Measurements from ENCODE around the gene DISC1.

Gene DISC1

DNA sequence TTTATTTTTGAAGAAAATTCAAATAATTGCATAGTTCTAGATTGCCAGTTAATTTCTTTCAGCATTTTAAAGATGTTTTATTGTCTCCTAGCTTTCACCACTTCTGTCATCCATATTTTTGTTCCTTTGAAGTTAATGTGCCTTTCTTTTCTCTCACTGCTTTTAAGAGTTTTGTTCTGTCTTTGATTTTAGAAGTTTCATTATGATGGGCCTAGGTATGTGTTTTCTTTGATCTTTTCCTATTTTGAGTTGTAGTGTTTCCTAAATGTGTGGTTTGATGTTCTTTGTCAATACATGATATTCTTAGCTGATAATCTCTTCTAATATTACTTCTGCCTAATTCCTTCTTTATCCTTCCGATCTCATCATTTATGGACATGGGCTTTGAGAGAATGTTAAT is 378.7 kb downstream of the DISC1 start:
- DNase-seq (ENCODE audit: low spot score), result no peak

DNA sequence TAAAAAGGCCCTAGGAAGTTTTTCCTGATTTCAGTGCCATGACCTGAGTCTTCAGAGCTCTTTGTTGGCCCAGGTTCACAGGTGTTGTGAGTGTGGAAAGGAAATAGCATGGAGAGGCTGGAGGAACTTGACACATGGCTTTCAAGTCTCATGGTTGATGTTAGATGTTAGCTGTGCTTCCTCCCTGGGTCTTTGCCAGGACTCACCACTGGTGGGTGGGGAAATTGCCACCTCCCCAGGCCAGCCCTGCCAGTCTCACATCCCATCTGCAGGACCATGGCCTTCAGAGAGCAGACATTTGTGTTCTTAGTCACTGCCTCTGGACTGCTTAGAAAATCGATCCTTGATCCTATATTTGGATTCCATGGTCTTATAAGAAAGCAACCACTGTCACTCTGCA is 383.2 kb downstream of the DISC1 start:
- DNase-seq (ENCODE audit: low spot score), result no peak

DNA sequence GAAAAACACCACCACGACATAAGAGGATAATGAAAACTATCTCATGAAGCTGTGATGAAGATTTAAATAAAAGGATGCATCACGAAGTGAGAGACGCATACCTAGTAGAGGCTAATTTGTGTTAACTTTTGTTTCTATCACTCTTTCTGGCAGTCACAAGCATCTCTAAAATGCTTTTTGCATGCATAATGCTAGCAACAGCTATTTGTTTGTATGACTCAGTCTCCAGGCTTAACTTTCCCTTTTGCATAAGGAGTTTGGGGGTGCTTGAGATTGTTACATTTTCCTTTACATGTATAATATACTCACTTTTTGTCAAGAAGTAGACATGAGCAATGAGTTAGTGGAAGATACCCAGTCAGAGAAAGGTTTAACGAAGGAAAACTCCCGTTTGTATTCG is 385.4 kb downstream of the DISC1 start:
- DNase-seq (ENCODE audit: low spot score), result no peak

DNA sequence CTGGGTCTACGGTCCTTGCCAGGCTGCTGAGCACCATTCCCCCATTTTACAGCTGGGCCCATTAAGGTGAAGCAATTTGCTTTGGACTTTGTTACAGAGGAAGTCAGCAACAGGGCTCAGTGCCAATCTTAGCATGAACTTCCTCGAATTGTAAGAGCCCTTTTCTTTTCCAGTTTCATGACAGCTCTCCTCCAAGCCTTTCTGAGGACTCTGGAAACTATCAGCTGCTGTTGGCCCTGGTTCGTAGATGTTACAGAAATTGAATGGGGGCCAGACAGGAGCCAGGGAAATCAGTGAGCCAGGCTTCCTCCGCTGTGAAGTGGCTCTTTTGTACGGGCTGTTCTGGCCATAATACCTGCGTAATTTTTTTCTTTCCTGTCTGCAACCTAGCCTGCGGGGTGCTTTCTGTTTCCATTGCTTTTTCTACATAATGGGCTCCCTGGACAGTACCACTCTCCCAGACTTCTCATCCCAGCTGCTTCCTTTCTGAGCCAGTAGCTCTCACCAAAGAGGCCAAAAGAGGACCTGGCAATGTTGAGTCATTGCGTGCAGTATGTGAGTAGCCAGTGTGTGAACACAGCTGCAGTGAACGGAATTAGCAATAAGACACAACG is 386.3 kb downstream of the DISC1 start:
- no peak for DNase-seq (ENCODE audit: low spot score)

DNA sequence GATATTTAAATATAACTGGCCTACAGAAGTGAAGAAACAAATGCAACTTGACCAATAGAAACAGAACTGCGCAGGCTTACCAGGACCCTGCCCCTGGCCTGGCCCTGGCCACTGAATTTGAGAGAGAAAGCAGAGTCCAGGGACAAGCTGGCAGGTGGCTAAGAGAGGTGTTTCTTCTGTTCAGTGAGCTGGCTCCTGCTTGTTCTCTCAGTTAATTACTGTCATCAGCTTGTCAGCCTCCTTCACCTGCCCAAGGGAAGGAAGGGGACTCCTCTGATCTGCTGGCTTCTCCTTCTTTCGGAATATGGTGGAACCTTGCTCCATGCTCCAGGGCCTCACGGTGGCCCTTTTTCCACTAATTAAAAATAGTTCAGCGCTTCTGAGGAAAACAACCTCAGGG is 388.4 kb downstream of the DISC1 start:
- DNase-seq (ENCODE audit: low spot score), result no peak

DNA sequence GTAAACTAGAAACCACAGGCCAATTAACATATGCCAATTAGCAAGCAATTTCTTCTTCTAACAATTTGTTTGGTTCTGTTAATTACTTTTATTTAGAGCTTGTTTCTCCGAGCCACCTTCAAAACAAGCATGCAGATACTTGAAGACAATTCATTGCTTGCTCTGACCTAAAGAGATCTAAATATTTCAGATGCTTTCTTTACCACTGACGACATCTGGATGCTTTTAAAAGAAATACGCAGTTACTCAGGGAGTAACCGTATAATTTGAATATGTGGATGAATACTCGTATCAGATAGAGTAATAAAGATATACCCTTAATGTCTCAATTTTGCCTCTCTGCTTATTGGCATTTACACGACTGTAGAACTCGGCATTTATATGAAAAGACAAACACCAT is 390.0 kb downstream of the DISC1 start:
- DNase-seq (ENCODE audit: low spot score), result no peak

DNA sequence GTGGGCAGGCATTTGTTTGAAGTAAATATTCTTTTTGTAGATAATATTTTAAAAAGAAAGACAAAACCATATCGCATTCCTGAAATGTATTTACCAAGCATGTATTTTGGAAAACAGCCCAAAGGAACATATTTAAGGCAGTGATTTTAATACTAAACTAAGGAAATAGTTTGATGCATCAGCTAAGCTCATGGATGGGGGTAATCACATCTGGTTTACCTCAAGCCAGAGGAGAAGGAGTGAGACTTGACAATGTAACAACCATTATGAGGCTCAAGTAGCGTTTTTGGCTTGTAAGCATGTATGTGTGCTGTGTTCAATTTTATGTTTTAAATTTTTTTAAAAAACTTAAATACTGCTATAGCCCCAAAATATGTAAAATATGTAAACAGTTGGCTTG is 390.5 kb downstream of the DISC1 start:
- no peak for DNase-seq (ENCODE audit: low spot score)

DNA sequence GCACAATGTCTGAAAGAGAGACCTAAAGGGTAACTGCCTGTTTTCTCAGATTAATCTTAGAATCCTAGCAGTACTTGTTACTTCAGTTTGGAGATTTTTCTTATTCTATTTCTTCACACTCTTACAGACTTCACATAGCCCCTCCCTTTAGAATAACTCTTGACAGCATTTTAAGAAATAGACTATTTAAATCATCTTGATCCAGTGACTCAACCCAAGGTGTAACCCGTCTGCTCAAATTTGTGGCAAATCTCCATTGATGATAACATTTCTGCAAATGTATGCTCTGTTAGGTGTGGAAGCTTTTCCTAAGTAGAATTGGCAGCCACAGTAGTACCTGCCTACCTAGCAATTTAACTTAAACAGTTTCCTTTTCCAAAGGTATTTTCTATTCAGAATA is 391.2 kb downstream of the DISC1 start:
- no peak for DNase-seq (ENCODE audit: low spot score)

DNA sequence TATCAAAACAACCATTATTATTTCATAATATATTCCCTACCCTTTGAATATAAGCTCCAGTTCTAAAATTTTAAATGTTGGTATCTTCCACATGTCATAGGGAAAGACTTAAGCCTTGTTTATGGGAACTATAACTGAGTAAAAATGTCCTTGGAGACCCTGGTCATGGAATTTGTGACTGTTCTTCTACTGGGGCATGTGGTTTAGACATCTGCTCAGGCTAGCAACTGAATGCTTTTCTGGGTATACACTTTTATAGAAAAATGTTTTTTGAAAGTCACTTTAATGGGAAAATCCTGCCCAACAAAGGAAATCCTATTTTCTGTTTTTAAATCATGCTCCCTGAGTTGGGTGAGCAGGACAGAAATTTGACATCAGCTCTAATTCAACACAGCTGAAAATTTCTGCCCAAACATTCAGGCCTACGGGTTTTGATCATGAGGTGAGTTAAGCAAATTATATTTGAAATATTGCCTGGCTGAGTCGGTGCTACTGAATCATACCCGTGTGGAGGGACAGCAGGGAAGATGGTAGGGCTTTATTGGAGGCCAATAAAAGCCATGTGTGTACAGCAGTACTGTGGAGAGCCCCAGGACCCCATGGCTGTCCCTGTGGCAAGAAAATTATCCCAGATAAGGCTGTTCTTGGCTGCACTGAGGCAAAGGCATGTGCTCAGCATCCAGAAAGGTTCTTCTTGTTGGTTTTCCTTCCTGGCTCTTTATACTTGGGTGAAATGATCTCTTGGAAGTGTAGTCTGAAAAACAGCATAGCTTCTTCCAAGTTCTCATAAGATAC is 391.8 kb downstream of the DISC1 start:
- DNase-seq (ENCODE audit: low spot score), result no peak

DNA sequence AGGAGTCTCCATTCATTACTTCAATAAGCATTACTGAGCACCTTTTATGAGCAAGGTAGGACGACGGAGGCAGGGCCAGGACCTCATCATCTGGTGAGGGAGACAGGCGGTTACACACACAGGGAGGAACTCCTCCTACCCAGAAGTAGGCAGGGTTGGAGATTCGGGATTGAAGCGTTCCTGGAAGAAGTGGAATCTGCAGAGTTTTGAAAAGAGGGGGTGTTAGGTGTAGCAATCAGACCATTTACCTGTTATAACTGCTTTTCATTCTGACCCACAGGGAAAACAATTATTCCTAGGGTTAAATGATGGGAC is 392.4 kb downstream of the DISC1 start:
- no peak for DNase-seq (ENCODE audit: low spot score)

DNA sequence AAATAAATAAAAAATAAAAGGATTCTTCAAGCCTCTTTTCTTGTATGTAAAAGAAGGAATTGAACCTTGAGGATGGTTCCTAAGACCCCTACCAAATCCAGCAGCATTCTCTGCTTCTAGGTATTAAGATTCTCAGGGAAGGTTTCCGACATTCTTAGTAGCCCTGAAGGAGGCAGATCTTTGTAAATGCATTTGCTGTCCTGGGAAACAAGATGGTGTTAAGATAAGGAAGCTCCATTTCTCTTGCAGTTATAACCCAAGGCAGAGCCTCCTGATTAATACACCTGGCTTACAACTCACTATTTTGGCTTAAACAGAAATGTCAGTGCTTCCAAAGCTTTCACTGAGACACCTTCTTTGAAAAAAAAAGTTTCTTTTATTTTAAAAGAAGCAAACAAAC is 393.8 kb downstream of the DISC1 start:
- DNase-seq (ENCODE audit: low spot score), result no peak

DNA sequence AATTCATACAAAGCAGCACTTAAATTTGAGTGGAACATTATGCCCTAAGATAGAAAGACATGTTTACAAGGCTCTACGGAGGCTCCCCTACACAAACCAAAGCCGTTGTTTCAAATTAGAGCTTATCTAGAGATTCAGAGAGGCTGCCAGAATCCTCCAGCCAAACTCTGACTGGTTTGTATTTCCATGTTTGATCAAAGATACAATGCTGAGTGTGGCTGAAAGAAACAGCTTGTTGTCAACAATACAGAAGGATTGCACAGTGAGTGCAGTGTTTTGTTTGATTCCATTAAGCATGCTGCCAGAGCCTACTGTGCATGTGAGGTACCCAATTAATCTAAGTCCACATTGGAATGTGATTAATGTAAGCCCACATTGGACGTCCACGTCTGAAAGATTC is 402.7 kb downstream of the DISC1 start:
- no peak for DNase-seq (ENCODE audit: low spot score)

DNA sequence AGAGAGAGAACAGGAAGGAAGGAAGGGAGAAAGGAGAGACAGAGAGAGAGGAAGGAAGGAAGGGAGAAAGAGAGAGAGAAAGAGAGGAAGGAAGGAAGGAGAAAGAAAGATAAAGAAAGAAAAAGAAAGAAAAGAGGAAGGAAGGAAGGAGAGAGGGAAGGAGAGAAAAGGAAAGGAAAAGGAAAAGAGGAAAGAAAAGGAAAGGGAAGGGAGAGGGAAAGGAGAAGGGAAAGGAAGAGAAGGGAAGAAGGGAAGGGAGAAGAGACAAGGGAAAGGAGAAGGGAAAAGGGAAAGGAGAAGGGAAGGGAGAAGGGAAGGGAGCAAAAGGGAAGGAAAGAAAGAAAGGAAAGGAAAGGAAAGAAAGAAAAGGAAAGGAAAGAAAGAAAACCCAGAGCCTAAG is 404.6 kb downstream of the DISC1 start:
- DNase-seq (ENCODE audit: low spot score), result no peak

DNA sequence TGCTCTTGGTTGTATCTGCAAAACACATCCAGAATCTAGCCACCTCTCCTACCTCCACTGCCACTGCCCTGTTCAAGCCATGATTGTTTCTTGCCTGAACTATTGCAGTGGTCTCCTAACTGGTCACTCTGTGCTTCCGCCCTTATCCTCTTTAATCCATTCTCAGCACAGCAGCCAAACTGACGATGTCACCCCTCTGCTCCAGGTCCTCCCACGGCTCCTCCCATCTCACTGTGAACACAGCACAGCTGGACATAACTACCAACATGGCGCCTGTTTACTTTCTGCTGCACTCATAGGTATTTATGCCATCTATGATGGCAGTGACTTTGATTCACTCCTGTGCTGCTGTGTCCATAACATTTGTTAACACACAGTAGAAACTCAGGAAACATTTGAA is 406.7 kb downstream of the DISC1 start:
- no peak for DNase-seq (ENCODE audit: low spot score)

DNA sequence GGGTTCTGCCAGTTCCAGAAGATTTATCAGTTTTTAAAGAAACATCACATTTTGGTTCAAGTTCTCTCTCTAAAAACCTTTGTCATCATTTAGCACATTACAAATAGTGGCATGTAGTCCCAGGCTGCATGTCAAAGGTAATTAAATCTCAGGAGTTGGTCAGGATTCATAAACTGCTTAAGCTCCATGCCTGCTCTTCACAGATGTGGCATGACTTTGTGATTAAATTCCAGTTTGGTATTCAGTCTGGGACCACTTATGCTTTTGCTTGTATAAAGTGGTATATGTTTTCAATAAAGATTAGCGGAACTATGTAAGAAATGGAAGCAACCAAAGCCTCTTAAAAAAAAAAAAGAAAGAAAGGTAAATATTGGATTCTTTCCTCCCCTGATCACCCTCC is 408.0 kb downstream of the DISC1 start:
- no peak for DNase-seq (ENCODE audit: low spot score)

DNA sequence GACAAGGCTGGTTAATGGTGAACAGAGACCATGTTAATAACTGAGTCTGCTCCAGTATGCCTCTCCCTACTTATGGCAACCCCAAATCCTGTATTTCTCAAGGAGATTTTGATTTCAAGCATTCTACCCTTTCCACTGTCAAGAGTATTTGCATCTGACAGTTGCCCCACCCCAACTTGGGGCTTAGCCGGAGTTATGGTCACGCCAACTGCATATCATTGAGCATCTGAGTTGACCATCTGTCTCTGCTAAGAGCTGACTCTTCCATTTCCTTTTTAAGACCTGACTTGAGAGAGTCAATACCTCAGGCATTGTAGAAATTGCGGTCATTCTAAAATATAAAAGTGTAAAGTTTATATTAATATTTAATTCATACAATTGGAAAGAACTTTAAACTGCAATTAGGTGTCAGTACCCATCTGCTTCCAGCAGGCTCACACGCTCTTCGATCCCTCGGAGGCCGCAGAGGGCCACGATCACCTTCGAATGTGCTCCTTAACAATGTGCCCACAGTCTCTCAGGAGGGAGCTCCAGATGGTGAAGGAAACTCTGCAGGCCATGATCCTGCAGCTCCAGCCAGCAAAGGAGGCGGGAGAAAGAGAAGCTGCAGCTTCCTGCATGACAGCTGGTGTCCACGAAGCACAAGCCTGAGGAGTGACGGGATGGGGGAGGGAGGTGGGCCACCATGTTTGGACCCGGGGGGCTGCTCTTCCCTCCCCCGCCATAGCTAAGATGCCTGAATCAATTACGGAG is 409.8 kb downstream of the DISC1 start:
- no peak for DNase-seq (ENCODE audit: low spot score)

DNA sequence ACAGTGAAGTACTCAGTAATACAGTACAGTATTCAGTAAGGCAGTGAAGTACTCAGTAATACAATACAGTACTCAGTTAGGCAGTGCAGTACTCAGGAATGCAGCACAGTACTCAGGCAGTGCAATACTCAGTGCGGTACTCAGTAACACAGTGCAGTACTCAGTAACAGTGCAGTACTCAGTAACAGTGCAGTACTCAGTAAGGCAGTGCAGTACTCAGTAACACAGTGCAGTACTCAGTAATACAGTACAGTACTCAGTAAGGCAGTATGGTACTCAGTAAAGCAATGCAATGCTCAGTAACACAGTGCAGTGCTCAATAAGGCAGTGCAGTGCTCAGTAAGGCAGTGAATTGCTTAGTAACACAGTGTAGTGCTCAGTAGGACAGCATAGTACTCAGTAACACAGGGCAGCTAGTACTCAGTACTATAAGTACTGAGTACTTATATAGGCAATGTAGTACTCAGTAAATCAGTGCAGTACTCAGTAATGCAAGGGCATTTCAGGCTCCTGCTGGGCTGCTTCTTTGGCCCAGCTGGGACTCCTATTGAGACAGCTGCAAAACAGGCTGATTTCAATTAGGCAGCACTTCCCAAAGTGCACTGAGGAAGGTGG is 411.3 kb downstream of the DISC1 start:
- DNase-seq (ENCODE audit: low spot score), result no peak

DNA sequence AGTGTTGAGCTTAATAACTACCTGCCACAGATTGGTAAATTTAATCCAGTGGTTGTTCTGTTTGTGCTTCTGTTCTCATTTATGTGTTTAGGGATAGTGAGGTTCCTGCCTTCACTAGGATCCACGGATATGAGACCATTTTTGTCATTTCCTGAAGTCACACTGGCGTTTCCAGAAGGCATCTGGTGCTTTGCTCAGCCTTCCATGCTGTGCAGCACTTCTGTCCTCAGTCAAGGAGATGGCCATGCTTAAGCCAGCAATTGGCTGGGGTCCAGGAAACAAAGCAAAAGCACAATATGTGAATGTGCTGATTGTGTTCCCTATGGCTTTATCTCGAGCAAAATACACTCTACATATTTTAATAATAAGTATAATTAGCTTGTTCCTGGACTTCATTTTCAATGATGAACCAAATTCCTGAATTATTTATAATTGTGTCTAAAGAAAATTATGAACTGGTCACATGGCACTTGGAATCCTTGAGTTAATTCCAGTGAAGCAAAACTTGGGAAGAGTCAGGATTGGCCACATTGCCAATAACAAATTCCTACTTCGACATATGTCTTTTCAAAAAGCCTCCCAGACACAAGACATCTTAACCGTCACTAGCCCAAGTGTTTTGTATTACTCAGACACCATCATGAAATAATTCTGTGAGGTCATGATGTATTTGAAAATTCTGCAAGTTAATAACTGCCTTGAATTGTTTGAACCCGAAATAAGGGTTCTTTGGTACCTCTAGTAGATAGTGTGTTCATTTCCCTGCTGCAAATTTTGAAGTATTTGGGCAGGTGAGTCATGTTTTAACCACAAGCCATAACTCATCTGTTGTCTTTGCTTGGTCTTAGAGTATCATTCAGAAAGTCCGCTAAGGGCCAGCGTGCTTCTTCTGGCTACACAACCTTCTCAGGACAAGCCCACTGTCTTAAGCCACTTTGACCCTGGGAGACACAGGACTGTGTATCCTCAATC is 412.4 kb downstream of the DISC1 start:
- no peak for DNase-seq (ENCODE audit: low spot score)

DNA sequence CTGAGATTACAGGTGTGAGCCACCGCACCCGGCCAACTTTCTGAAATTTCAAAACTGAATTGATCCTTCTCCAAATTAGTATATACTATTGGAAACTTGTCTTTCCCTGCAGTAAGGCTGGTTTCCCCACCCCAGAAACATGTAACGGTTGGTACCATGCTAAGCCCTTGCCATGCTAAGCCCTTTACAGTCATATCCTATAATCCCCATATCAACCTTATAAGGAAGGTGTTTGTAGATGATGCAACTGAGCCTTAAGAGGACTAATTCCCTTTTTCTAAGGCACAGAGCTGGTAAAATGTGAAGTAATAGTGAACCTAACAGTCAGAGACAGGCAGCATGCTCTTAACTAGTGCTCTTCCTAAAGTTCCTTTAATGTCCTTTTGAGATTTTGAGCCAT is 413.7 kb downstream of the DISC1 start:
- DNase-seq (ENCODE audit: low spot score), result no peak

DNA sequence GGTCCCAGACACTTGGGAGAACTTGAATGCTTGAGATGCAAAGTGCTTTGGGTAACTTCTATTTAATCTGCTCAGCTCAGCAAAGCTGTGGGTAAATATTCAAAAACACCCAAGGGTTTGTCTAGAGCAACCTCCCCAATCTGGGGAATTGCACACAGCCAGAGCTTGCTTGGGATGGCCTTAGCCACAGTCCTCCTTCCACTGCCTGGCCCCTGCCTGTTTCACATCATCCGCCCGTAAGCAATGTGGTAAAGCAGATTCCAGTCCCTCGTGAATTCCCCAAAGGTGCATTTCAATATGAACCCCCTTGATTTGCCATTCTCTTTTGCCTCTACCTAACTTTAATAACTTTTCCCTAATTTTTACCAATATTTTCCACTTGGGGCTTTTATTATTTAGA is 418.1 kb downstream of the DISC1 start:
- no peak for DNase-seq (ENCODE audit: low spot score)

DNA sequence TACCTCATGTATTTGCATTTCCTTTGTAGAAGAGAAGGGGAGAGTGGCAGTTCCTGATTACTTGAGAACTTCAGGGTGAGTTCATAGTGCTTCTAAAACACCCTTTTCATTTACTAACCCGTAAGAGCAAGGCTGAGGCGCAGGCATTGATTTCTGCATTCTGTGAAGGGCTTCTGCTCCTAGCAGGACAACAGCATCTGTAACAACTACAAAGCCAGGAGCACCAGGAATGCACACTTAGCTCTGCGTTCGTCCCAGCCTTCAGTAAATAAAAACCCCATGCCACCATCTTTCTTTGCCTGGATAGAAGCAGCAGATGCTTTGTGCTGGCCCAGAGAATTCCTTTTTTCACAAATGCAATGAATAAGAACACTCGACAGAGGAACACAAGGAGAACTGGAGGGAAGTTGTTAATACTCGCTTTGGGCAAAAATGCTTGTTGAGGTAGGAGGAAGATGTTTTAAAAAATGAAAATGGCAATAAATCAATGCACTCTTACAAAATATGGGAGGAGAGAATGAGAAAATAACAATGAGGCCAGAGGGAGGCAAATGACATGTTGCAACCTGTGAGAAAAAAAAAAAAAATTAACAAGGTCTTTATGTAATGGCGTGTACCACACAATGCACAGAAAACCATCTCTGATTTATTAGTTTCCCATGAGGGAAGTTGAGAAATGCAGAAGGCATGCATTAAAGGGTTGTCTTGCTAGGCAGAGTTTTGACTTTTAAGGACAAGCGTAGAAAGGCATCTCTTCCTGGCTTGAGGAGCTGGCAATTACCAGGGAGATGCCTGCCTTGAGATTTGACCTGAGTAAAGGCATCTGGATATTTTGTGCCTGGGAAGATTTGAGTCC is 418.8 kb downstream of the DISC1 start:
- DNase-seq (ENCODE audit: low spot score), result no peak
